Measurements from ENCODE around the gene BPHL. TPM values are rescaled to one million over a fixed set of nuclear protein-coding genes. Genes with fewer than 3 reads are reported as not detected.
A peak's percentile ranks its signal among the peaks of the same experiment; 100 is the strongest.

The BPHL gene
- total and polyA plus RNA-seq, 2 donors (not counting 1 experiment from before 2014, with no cell fraction given) = 10.3 to 14.3 TPM

GRCh38 chr6:3122823-3123182 lies 4.3 kb downstream of the BPHL start:
- H3K9me3 Mint-ChIP-seq (ENCODE audit: insufficient read depth) = no peaks in the 10 kb centered on the region
- peaks cover 22% of the 10 kb centered on the region for H3K4me1 Mint-ChIP-seq
- ATAC-seq (ENCODE audit: low read depth) (no peak), DNase-seq (no peak)
- ChIA-PET CTCF (interaction anchor here (8.8 kb wide), 1 partner anchor 127 kb away, joined by 82 read pairs; no protein-coding TSS in a partner anchor), POLR2A (interaction anchor here (0.6 kb wide), 2 partner anchors 67 to 898 kb away, joined by 5 read pairs; no protein-coding TSS in a partner anchor)
- 96% methylated on average over 9 of the region's 9 CpGs for WGBS (ENCODE audit: insufficient coverage)
- Histone ChIP-seq H3K36me3 (replicated peaks in 1 of 2; ENCODE audit: control extremely low read depth in 1 of 2, control insufficient read depth in 1 of 2, extremely low read depth in 1 of 2, insufficient read depth in 2 of 2, low read length in 1 of 2) (no peaks in the 10 kb centered on the region), H3K9me3 (ENCODE audit: control extremely low read depth in 1 of 3, control insufficient read depth in 2 of 3, insufficient read depth in 1 of 3, low read length in 2 of 3) (no peaks in the 10 kb centered on the region), H3K79me2 (ENCODE audit: control insufficient read depth, insufficient read depth, low read length) (peaks cover 6% of the 10 kb centered on the region), H2AFZ (ENCODE audit: insufficient read depth, low read depth, low read length, poor library complexity, severe bottlenecking) (no peak overlapping the region), H3K9ac (ENCODE audit: low read length) (no peak overlapping the region), H3K4me2 (replicated peaks; ENCODE audit: low read depth, low read length, poor library complexity, severe bottlenecking) (no peak overlapping the region), H3K4me3 (ENCODE audit: control extremely low read depth in 1 of 5, extremely low read depth in 1 of 5, insufficient read depth in 1 of 5, low read depth in 2 of 5, low read length in 4 of 5) (no peak overlapping the region), H3K4me1 (ENCODE audit: control insufficient read depth in 2 of 2, insufficient read depth in 2 of 2, low read length in 2 of 2) (peaks cover 9 to 21% of the 10 kb centered on the region in 2 donors), H4K20me1 (ENCODE audit: control insufficient read depth, insufficient read depth, low read length, poor library complexity, severe bottlenecking) (no peaks in the 10 kb centered on the region), H3K27ac (ENCODE audit: low read length in 2 of 2) (no peak overlapping the region), H3K27me3 (replicated peaks in 1 of 4; ENCODE audit: control extremely low read depth in 1 of 4, control insufficient read depth in 3 of 4, insufficient read depth in 4 of 4, low read length in 3 of 4) (no peaks in the 10 kb centered on the region)
- no peaks in the 10 kb centered on the region for H3K27me3 Mint-ChIP-seq
- H3K4me3 Mint-ChIP-seq = no peak overlapping the region
- TF ChIP-seq CTCF (IDR thresholded peaks at IDR 0.05) (no peak), EZH2 (IDR thresholded peaks at IDR 0.05; ENCODE audit: borderline replicate concordance, insufficient read depth, low read depth, low read length, poor library complexity, severe bottlenecking) (no peak)
- H3K27ac Mint-ChIP-seq = no peak overlapping the region
- intact Hi-C loops (cut with micrococcal nuclease) = no loop called here

- 17% methylated on average over 2 of the region's 8 CpGs for WGBS (ENCODE audit: insufficient coverage)
- no peak overlapping the region for H3K27ac Mint-ChIP-seq
- Histone ChIP-seq H3K27me3 (replicated peaks in 1 of 4; ENCODE audit: control extremely low read depth in 1 of 4, control insufficient read depth in 3 of 4, insufficient read depth in 4 of 4, low read length in 3 of 4) (no peaks in the 10 kb centered on the region), H3K79me2 (ENCODE audit: control insufficient read depth, insufficient read depth, low read length) (no peaks in the 10 kb centered on the region), H3K4me1 (ENCODE audit: control insufficient read depth in 2 of 2, insufficient read depth in 2 of 2, low read length in 2 of 2) (peaks cover 0 to 12% of the 10 kb centered on the region in 2 donors), H3K36me3 (replicated peaks in 1 of 2; ENCODE audit: control extremely low read depth in 1 of 2, control insufficient read depth in 1 of 2, extremely low read depth in 1 of 2, insufficient read depth in 2 of 2, low read length in 1 of 2) (no peaks in the 10 kb centered on the region), H3K9me3 (ENCODE audit: control extremely low read depth in 1 of 3, control insufficient read depth in 2 of 3, insufficient read depth in 1 of 3, low read length in 2 of 3) (no peaks in the 10 kb centered on the region), H3K4me3 (ENCODE audit: control extremely low read depth in 1 of 5, extremely low read depth in 1 of 5, insufficient read depth in 1 of 5, low read depth in 2 of 5, low read length in 4 of 5) (no peak overlapping the region), H2AFZ (ENCODE audit: insufficient read depth, low read depth, low read length, poor library complexity, severe bottlenecking) (no peak overlapping the region), H3K27ac (ENCODE audit: low read length in 2 of 2) (no peak overlapping the region), H3K4me2 (replicated peaks; ENCODE audit: low read depth, low read length, poor library complexity, severe bottlenecking) (no peak overlapping the region), H4K20me1 (ENCODE audit: control insufficient read depth, insufficient read depth, low read length, poor library complexity, severe bottlenecking) (no peaks in the 10 kb centered on the region), H3K9ac (ENCODE audit: low read length) (no peak overlapping the region)
- no peaks in the 10 kb centered on the region for H3K27me3 Mint-ChIP-seq
- POLR2A ChIA-PET = no interaction called here
- ATAC-seq (ENCODE audit: low read depth) = no peak
- no peak overlapping the region for H3K4me3 Mint-ChIP-seq
- DNase-seq = peak; percentile 27
- peaks cover 10% of the 10 kb centered on the region for H3K4me1 Mint-ChIP-seq
- no peaks in the 10 kb centered on the region for H3K9me3 Mint-ChIP-seq (ENCODE audit: insufficient read depth)
- CTCF ChIA-PET = interaction anchor here (0.6 to 8.8 kb wide), 5 partner anchors 28 to 897 kb away, joined by 3 to 82 read pairs (median 3); partner anchors contain the start of gene TUBB2A
- intact Hi-C loops (cut with micrococcal nuclease) = no loop called here
- no peak for TF ChIP-seq CTCF (IDR thresholded peaks at IDR 0.05)
- TF ChIP-seq EZH2 (IDR thresholded peaks at IDR 0.05; ENCODE audit: borderline replicate concordance, insufficient read depth, low read depth, low read length, poor library complexity, severe bottlenecking) = no peak
Measured at GRCh38 chr6:3124667-3125066, 6.2 kb downstream of the BPHL start.
